Smooth muscle cell (in vitro differentiated cells): ENCODE data around the gene CRYGD. TPM values are rescaled to one million over a fixed set of nuclear protein-coding genes. Genes with fewer than 3 reads are reported as not detected.

Experiments used
- DNase-seq: peaks from one replicate; lab custom pipeline; 2025; ENCODE audit not compliant: unreplicated experiment; lab: John Stamatoyannopoulos, UW
- H2AFZ ChIP-seq: fragments of 200-600 bp; sonication (generic); 2 replicates; pipeline ENCODE4 v1.6.0; 2016; ENCODE audit warnings: antibody characterized with exemption, low read depth, mild to moderate bottlenecking
- H3F3A ChIP-seq: fragments of 200-600 bp; sonication (generic); 2 replicates; pipeline ENCODE4 v1.6.0; 2017; ENCODE audit warnings: antibody characterized with exemption, low read depth
- H3K27ac ChIP-seq: fragments of 200-600 bp; sonication (generic); 2 replicates; pipeline ENCODE4 v1.5.1; 2016; ENCODE audit warnings: low read depth, mild to moderate bottlenecking
- H3K27me3 ChIP-seq: fragments of 200-600 bp; sonication (generic); 2 replicates; pipeline ENCODE4 v1.6.1; 2016; ENCODE audit warnings: low read depth, mild to moderate bottlenecking
- H3K36me3 ChIP-seq: fragments of 200-600 bp; sonication (generic); 2 replicates; pipeline ENCODE4 v1.5.1; 2016; ENCODE audit warnings: low read depth
- H3K4me1 ChIP-seq: fragments of 200-600 bp; sonication (generic); 2 replicates; pipeline ENCODE4 v1.5.1; 2016; ENCODE audit warnings: low read depth
- H3K4me2 ChIP-seq: fragments of 200-600 bp; sonication (generic); 2 replicates; pipeline ENCODE4 v1.6.0; 2016; ENCODE audit warnings: mild to moderate bottlenecking
- H3K4me3 ChIP-seq: fragments of 200-600 bp; sonication (generic); 2 replicates; pipeline ENCODE4 v1.5.1; 2016; ENCODE audit warnings: mild to moderate bottlenecking
- H3K79me2 ChIP-seq: fragments of 200-600 bp; sonication (generic); 2 replicates; pipeline ENCODE4 v1.6.0; 2016; ENCODE audit warnings: low read depth, mild to moderate bottlenecking
- H3K9ac ChIP-seq: fragments of 200-600 bp; sonication (generic); 2 replicates; pipeline ENCODE4 v1.6.0; 2016; ENCODE audit warnings: low read depth
- H3K9me3 ChIP-seq: fragments of 200-600 bp; sonication (generic); replicated peaks from 2 replicates; pipeline ENCODE4 v1.5.1; 2016; ENCODE audit warnings: low read depth
- H4K20me1 ChIP-seq: fragments of 200-600 bp; sonication (generic); 2 replicates; pipeline ENCODE4 v1.6.0; 2016; ENCODE audit warnings: low read depth
- CTCF ChIP-seq: fragments of 200-600 bp; sonication (generic); IDR thresholded peaks from 2 replicates; pipeline ENCODE4 v1.5.1; 2017; ENCODE audit warnings: borderline replicate concordance, mild to moderate bottlenecking, antibody characterized with exemption; ENCODE audit not compliant: insufficient read depth, poor library complexity, severe bottlenecking
- WGBS: methylation state at CpG from one replicate; pipeline ENCODE4 v1.1.7; 2016; ENCODE audit warnings: low lambda C conversion rate; 5-methylcytosine and 5-hydroxymethylcytosine counted together
- polyA plus RNA-seq: library from polyadenylated mRNA; unstranded; fragments of >200 nt; fragmentation: Nextera tagmentation; extraction: Ambion mirVana; gene quantifications from 2 replicates; pipeline ENCODE4 v1.2.1, GENCODE V29; 2016
- total RNA-seq: library from RNA; depleted of rRNA; stranded (reverse); fragments of >200 nt; gene quantifications from 2 replicates; pipeline ENCODE4 v1.2.3, GENCODE V29; 2014

CRYGD gene
- total and polyA plus RNA-seq, 2 experiments from 2014 or later, result not detected

GRCh38 chr2:208130712-208131110, 6.4 kb upstream of the CRYGD start:
- Histone ChIP-seq H3K4me2 (peak overlapping the region; percentile 55), H3K9me3 (no peaks in the 10 kb centered on the region), H3K4me3 (no peak overlapping the region), H4K20me1 (no peaks in the 10 kb centered on the region), H3K9ac (no peak overlapping the region), H3F3A (peaks cover 4% of the 10 kb centered on the region), H2AFZ (peak overlapping the region; percentile 16), H3K27ac (peak overlapping the region; percentile 21), H3K79me2 (no peaks in the 10 kb centered on the region), H3K27me3 (no peaks in the 10 kb centered on the region), H3K36me3 (no peaks in the 10 kb centered on the region), H3K4me1 (no peaks in the 10 kb centered on the region)
- TF ChIP-seq CTCF, result no peak
- 23% methylated on average over 6 of the region's 6 CpGs for WGBS
- DNase-seq, result no peak

- no peak within 1 kb of the TSS for H3K4me3 ChIP-seq
- no peak for DNase-seq
- H3K79me2 ChIP-seq, result no peaks in the 10 kb centered on the region
- no peaks in the 10 kb centered on the region for H3K27me3 ChIP-seq
- H3K4me2 ChIP-seq, result peak within 1 kb of the TSS; percentile 55
- H4K20me1 ChIP-seq, result no peaks in the 10 kb centered on the region
- no peak within 1 kb of the TSS for H3K9ac ChIP-seq
- H3K36me3 ChIP-seq, result no peaks in the 10 kb centered on the region
- peak within 1 kb of the TSS; percentile 16 for H2AFZ ChIP-seq
- H3K9me3 ChIP-seq, result no peaks in the 10 kb centered on the region
- 37% methylated on average over 19 of the region's 19 CpGs for WGBS
- H3K4me1 ChIP-seq, result no peaks in the 10 kb centered on the region
- H3F3A ChIP-seq, result peaks cover 4% of the 10 kb centered on the region
- peak within 1 kb of the TSS; percentile 21 for H3K27ac ChIP-seq
- no peak for TF ChIP-seq CTCF
These were observed 5.7 kb upstream of the CRYGD start, which contains the start of gene CRYGC for GRCh38 chr2:208129744-208130711. Gene CRYGC, minus strand, starts transcription at chr2:208129828. Its CDS starts 36 bp downstream, at chr2:208129792.

GRCh38 chr2:208128136-208128535, 3.8 kb upstream of the CRYGD start:
- Histone ChIP-seq H3K4me2 (no peak overlapping the region), H2AFZ (no peak overlapping the region), H3K27me3 (no peaks in the 10 kb centered on the region), H3K9me3 (no peaks in the 10 kb centered on the region), H3K4me3 (no peak overlapping the region), H4K20me1 (no peaks in the 10 kb centered on the region), H3K9ac (no peak overlapping the region), H3K36me3 (no peaks in the 10 kb centered on the region), H3K79me2 (no peaks in the 10 kb centered on the region), H3K27ac (no peak overlapping the region), H3F3A (peaks cover 4% of the 10 kb centered on the region), H3K4me1 (no peaks in the 10 kb centered on the region)
- WGBS, result 98% methylated on average over 12 of the region's 12 CpGs
- no peak for TF ChIP-seq CTCF
- no peak for DNase-seq
